GM11168 (cell line): ENCODE data around the gene MED12L.

Experiments
- in situ Hi-C: fragments of 300-500 bp; cut with MboI; formaldehyde crosslinking; loops from one replicate; pipeline ENCODE4 v1.12.0; 2022; ENCODE audit warnings: low sequenced_read_pairs; ENCODE audit not compliant: unreplicated experiment

The MED12L gene

GRCh38 chr3:151087648-151088047 lies 2.2 kb downstream of the MED12L start:
- in situ Hi-C loops = no loop called here

DNA sequence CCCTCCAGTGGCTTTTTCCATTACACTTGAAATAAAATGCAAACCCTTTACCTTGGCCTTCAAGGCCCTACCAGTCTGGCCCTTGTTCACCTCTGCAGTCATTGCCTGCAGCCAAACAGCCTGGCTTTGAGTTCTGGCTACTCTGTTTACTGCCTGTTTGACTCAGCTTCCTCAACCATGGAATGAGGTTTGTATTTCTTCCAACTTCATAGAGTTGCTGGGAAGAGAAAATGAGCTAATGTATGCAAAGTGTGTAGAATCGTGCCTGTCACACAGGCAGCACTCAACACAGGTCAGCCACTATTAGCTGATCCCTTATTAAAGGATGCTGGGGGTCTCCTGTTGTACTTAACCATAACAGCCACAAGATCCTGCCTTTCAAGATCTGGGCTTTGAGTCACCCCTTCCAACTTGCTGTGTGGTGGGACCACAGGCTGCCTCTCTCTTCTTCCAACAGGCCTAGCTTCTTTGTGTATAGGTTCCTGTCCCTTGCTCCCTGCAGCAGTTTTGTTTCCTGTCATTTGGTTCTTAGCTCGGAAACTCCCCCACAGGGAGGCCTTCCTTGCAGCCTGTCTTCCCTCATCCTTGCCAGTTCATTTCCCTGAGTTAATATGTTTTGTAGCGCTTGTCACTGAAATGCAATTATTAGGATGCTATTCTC lies 6.4 kb downstream of the MED12L start:
- in situ Hi-C loops = no loop called here

GRCh38 chr3:151093148-151093547 lies 7.7 kb downstream of the MED12L start:
- in situ Hi-C loops = no loop called here

DNA sequence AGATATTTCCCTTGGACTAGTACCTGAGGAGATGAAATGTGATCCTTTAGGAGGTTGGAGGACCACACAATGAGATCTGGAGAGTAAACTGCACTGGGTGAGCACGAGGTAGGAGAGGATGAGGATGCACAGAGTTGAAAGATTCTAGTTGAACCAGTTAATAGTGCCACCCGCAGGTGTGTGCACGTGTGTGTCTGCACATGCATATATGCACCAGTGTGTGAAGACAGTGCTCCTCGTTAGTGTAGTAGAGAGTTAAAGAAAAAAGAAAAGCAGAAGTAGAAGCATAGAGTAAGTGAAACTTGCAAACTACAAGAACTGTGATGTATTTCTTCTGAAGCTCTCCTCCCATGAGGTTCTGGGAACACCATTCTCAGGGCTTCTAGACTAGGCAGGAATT lies 8.4 kb downstream of the MED12L start:
- in situ Hi-C loops = no loop called here

GRCh38 chr3:151096716-151097115 lies 11.3 kb downstream of the MED12L start:
- in situ Hi-C loops = no loop called here

GRCh38 chr3:151100076-151100475 lies 14.6 kb downstream of the MED12L start:
- in situ Hi-C loops = no loop called here

DNA sequence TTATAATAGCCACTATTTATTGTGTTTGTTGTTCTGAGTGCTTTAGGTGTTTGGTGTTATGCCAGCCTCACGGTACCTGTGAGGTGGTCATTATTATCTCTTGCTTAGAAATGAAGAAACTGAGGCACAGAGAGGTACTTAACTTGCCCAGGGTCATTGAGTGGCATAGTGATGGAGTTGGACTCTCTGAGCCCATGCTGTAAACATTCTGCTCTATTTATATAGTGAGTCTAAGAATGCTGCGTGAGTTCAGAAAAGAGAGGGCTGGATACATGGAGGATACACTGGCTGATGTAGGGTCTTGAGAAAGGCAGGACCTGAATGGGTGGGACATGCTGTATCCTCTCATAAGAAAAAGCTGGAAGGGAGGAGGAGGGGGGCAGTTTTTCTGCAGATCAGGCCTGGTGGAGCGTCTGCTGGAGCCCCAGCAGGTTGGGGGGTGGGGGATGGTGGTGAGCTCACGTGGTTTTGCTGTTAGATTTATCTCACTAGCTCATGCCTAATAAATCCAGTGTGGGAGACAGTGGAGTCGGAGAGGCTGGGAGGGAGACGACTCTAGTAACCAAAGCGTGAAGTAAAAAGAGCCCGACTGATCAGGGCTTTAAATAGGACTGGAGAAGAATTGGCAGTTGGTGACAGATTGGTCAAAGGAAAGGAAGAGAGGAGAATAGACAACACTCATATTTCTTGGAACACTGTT lies 16.0 kb downstream of the MED12L start:
- in situ Hi-C loops = no loop called here

DNA sequence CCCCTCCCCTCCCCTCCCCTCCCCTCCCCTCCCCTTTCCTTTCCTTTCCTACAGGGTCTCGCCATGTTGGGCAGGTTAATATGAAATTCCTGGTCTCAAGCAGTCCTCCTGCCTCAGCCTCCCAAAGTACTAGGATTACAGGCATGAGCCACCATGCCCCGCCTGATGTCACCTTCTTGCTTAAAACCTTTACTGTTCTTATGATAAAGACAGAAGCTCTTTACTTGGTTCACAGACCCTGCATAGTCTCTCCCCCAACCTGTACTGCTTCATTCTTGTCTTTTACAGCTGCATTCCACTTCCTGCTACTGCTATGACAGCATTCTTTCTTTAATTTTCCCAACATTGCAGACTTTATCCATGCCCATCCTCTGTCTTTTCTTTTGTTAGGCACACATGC lies 20.8 kb downstream of the MED12L start:
- in situ Hi-C loops = no loop called here

- in situ Hi-C loops = no loop called here
Observed at GRCh38 chr3:151107177-151107576, 21.7 kb downstream of the MED12L start.

- in situ Hi-C loops = no loop called here
Observed at GRCh38 chr3:151107701-151108100, 22.2 kb downstream of the MED12L start.

DNA sequence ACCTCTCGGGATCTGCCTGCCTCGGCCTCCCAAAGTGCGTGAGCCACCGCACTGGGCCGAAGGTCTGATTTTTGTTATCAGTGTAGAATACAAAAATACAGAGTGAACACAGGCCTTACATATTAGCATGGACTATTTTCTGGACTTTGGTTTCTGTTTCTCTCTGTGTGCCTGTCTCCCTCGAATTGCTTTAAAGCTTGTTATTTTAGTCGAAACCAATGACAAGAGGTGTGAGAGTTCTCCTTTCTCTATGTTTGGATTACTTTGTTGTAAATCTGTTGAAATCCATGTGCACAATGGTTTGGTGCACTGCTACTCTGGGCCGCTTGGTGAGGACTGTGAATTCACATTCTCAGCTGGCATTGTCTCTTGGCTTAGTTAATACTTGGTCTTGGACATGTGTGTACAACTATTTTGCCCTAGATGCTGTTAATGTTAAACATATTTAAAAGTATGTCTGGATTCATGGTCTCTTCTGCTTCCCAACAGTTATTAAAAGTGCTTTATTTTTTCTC lies 23.9 kb downstream of the MED12L start:
- in situ Hi-C loops = no loop called here

GRCh38 chr3:151112731-151113130 lies 27.3 kb downstream of the MED12L start:
- in situ Hi-C loops = no loop called here

- in situ Hi-C loops = no loop called here
Observed at GRCh38 chr3:151113343-151113742, 27.9 kb downstream of the MED12L start.

DNA sequence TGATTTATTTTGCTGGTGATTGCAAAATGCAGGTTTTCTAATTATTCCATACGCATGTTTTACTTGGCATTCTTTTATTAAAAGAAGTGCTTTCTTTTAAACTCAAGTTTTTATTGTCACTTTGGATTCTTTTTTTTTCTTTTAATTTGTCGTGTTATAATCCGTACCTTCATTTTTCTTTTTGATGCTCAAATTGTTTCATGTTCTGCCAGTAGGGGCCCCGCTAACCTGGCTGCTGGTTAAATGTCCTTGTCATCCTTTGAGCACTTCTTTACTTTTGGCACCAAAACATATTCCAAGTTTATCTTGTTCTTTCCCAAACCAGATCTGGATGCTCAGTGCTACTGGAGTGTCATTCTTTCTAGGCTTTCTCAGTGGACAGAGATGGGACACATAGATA lies 31.6 kb downstream of the MED12L start:
- in situ Hi-C loops = no loop called here

DNA sequence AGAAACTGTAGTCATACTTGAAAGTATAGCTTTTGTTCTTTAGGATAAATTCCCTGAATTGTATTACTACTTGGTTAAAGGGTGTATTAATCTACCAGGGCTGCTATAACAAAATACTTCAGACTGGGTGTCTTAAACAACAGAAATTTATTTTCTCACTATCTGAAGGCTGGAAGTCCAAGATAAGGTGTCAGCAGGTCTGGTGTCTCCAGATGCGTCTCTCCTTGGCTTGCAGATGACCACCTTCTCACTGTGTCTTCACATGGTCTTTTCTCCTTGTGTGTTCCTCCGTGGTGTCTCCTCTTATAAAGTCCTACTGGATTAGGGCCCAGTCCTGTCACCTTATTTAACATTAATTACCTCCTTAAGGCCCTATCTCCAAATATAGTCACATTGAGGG lies 33.7 kb downstream of the MED12L start:
- in situ Hi-C loops = no loop called here

- in situ Hi-C loops = no loop called here
Observed at GRCh38 chr3:151120409-151120808, 34.9 kb downstream of the MED12L start.

GRCh38 chr3:151121016-151121415 lies 35.6 kb downstream of the MED12L start:
- in situ Hi-C loops = no loop called here

DNA sequence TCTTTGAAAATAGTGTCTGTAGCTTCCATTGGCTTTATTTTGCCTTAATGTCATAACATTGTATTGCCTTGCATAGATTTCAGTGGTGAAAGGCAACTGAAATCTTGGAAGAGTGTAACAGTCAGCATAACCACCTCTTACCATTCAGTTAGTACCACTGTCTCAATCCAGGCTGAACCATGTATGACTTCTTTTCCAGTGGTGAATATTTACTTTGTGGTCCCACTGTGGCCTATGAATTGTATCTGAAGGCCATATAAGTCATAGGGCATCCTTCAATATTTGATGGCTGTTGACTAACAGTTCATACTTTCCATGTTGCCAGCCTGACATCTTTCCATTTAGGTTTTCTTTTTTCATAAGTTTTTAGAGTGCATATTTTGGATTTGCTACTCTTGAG lies 38.4 kb downstream of the MED12L start:
- in situ Hi-C loops = no loop called here

- in situ Hi-C loops = no loop called here
Observed at GRCh38 chr3:151124476-151124875, 39.0 kb downstream of the MED12L start.

- in situ Hi-C loops = no loop called here
Observed at GRCh38 chr3:151130428-151130827, 45.0 kb downstream of the MED12L start.

- in situ Hi-C loops = no loop called here
Observed at GRCh38 chr3:151133175-151133574, 47.7 kb downstream of the MED12L start.

- in situ Hi-C loops = no loop called here
Observed at GRCh38 chr3:151133917-151134450, 48.5 kb downstream of the MED12L start.
